Fibroblast of lung (primary cell): Measurements from ENCODE around the gene RPS23. TPM values are rescaled to one million over a fixed set of nuclear protein-coding genes. Genes with fewer than 3 reads are reported as not detected.
A peak's percentile ranks its signal among the peaks of the same experiment; 100 is the strongest.

Experiments used
- DNase-seq, 2 donors: peaks; one replicate each; pipeline versions ENCODE4 v3.0.0 to v3.0.0-alpha.2; 2010; ENCODE audit warnings: low read depth in 2 of 2
- H2AFZ ChIP-seq: 2 replicates; pipeline ENCODE4 v1.5.1; 2012; ENCODE audit warnings: low read length, control low read depth, inconsistent platforms
- H3K27ac ChIP-seq: 2 replicates; pipeline ENCODE4 v1.5.1; 2011; ENCODE audit warnings: low read length, control low read depth; ENCODE audit not compliant: insufficient read depth
- H3K27me3 ChIP-seq: 2 replicates; pipeline ENCODE4 v1.5.1; 2011; ENCODE audit warnings: mild to moderate bottlenecking, low read length; ENCODE audit not compliant: control insufficient read depth, insufficient read depth
- H3K36me3 ChIP-seq: 2 replicates; pipeline ENCODE4 v1.5.1; 2011; ENCODE audit warnings: low read length; ENCODE audit not compliant: control insufficient read depth, insufficient read depth
- H3K4me1 ChIP-seq: 2 replicates; pipeline ENCODE4 v1.5.1; 2011; ENCODE audit warnings: low read length; ENCODE audit not compliant: control insufficient read depth, insufficient read depth; ENCODE audit errors: extremely low read depth
- H3K4me2 ChIP-seq: 2 replicates; pipeline ENCODE4 v1.5.1; 2011; ENCODE audit warnings: low read length, control low read depth; ENCODE audit not compliant: insufficient read depth; ENCODE audit errors: extremely low read depth
- H3K4me3 ChIP-seq, 4 experiments: fragments of 200-600 bp in 1 of 4; sonication (generic) in 1 of 4; replicated peaks in 1 of 4; 2 replicates each; pipeline ENCODE4 v1.5.1; 2011 to 2016; ENCODE audit warnings: low read length in 4 of 4, low read depth in 3 of 4, mild to moderate bottlenecking in 3 of 4, control low read depth in 2 of 4, inconsistent platforms in 1 of 4, mixed read lengths in 1 of 4; ENCODE audit not compliant: insufficient read depth in 1 of 4; ENCODE audit errors: control extremely low read depth in 1 of 4
- H3K79me2 ChIP-seq: 2 replicates; pipeline ENCODE4 v1.5.1; 2012; ENCODE audit warnings: mild to moderate bottlenecking, low read length, inconsistent platforms; ENCODE audit not compliant: control insufficient read depth, insufficient read depth
- H3K9ac ChIP-seq: 2 replicates; pipeline ENCODE4 v1.5.1; 2011; ENCODE audit warnings: mild to moderate bottlenecking, low read length, control low read depth; ENCODE audit not compliant: insufficient read depth
- H3K9me3 ChIP-seq: 2 replicates; pipeline ENCODE4 v1.5.1; 2012; ENCODE audit warnings: low read depth, low read length; ENCODE audit not compliant: control insufficient read depth, insufficient read depth
- H4K20me1 ChIP-seq: 2 replicates; pipeline ENCODE4 v1.5.1; 2011; ENCODE audit warnings: low read length; ENCODE audit not compliant: control insufficient read depth, insufficient read depth; ENCODE audit errors: extremely low read depth
- CTCF ChIP-seq, 2 donors: IDR thresholded peaks in 1 of 2; conservative IDR thresholded peaks in 1 of 2; 1 replicate in 1 of 2; 2 replicates in 1 of 2; pipeline ENCODE4 v1.5.1; 2011 to 2012; ENCODE audit warnings: low read length in 2 of 2, control low read depth in 1 of 2, inconsistent platforms in 1 of 2, low read depth in 1 of 2, mild to moderate bottlenecking in 1 of 2
- EZH2 ChIP-seq: IDR thresholded peaks from 2 replicates; pipeline ENCODE4 v1.5.1; 2012; ENCODE audit warnings: low read length, control low read depth, mild to moderate bottlenecking; ENCODE audit errors: missing control alignments
- polyA plus RNA-seq, 2 donors: library from polyadenylated mRNA; depleted of rRNA in 1 of 2; stranded (reverse) in 1 of 2; unstranded in 1 of 2; fragments of >200 nt; gene quantifications; 2 replicates each; pipeline ENCODE4 v1.2.1, GENCODE V29; 2011 to 2012; ENCODE audit warnings: missing spikeins in 1 of 2
- total RNA-seq: library from RNA; depleted of rRNA; stranded (reverse); fragments of >200 nt; gene quantifications from 2 replicates; pipeline ENCODE4 v1.2.1, GENCODE V29; 2014

Gene RPS23
- total and polyA plus RNA-seq, 2 donors (not counting 1 experiment from before 2014, with no cell fraction given), result 2,712 to 7,387 TPM

GRCh38 chr5:82319192-82319591 is 41.0 kb upstream of the RPS23 start:
- TF ChIP-seq CTCF (conservative IDR thresholded peaks at IDR 0.05 in 1 of 2, IDR thresholded peaks at IDR 0.05 in 1 of 2; ENCODE audit: low read depth in 1 of 2, low read length in 2 of 2) (no peak), EZH2 (no peak)
- H3K4me1 ChIP-seq, result no peaks in the 10 kb centered on the region
- H2AFZ ChIP-seq, result no peak overlapping the region
- H3K4me3 ChIP-seq, result no peak overlapping the region
- no peak overlapping the region for H3K27ac ChIP-seq
- H4K20me1 ChIP-seq, result no peaks in the 10 kb centered on the region
- H3K9ac ChIP-seq, result no peak overlapping the region
- no peaks in the 10 kb centered on the region for H3K36me3 ChIP-seq
- H3K4me2 ChIP-seq, result no peak overlapping the region
- no peak for DNase-seq
- H3K79me2 ChIP-seq, result no peaks in the 10 kb centered on the region
- H3K27me3 ChIP-seq, result no peaks in the 10 kb centered on the region
- H3K9me3 ChIP-seq, result no peaks in the 10 kb centered on the region

GRCh38 chr5:82314964-82315758 is 37.0 kb upstream of the RPS23 start:
- H3K27me3 ChIP-seq, result no peaks in the 10 kb centered on the region
- H3K79me2 ChIP-seq, result no peaks in the 10 kb centered on the region
- no peaks in the 10 kb centered on the region for H3K9me3 ChIP-seq
- H3K4me2 ChIP-seq, result no peak overlapping the region
- H3K9ac ChIP-seq, result no peak overlapping the region
- no peaks in the 10 kb centered on the region for H3K36me3 ChIP-seq
- H3K27ac ChIP-seq, result no peak overlapping the region
- TF ChIP-seq EZH2 (no peak), CTCF (conservative IDR thresholded peaks at IDR 0.05 in 1 of 2, IDR thresholded peaks at IDR 0.05 in 1 of 2; ENCODE audit: low read depth in 1 of 2, low read length in 2 of 2) (no peak)
- H3K4me1 ChIP-seq, result no peaks in the 10 kb centered on the region
- no peaks in the 10 kb centered on the region for H4K20me1 ChIP-seq
- no peak overlapping the region for H3K4me3 ChIP-seq
- no peak overlapping the region for H2AFZ ChIP-seq
- peak; percentile 66 to 86 for DNase-seq

GRCh38 chr5:82313016-82313415 is 34.9 kb upstream of the RPS23 start:
- no peaks in the 10 kb centered on the region for H3K36me3 ChIP-seq
- no peaks in the 10 kb centered on the region for H4K20me1 ChIP-seq
- no peaks in the 10 kb centered on the region for H3K9me3 ChIP-seq
- H3K27me3 ChIP-seq, result no peaks in the 10 kb centered on the region
- H3K79me2 ChIP-seq, result no peaks in the 10 kb centered on the region
- H2AFZ ChIP-seq, result peak overlapping the region; percentile 27
- TF ChIP-seq EZH2 (no peak), CTCF (conservative IDR thresholded peaks at IDR 0.05 in 1 of 2, IDR thresholded peaks at IDR 0.05 in 1 of 2; ENCODE audit: low read depth in 1 of 2, low read length in 2 of 2) (no peak)
- H3K4me2 ChIP-seq, result no peak overlapping the region
- DNase-seq, result peak in 1 of 2 donors; percentile 41
- H3K27ac ChIP-seq, result no peak overlapping the region
- no peaks in the 10 kb centered on the region for H3K4me1 ChIP-seq
- no peak overlapping the region for H3K9ac ChIP-seq
- H3K4me3 ChIP-seq, result no peak overlapping the region
